ENCODE measurements around the gene PTH2.

DNA sequence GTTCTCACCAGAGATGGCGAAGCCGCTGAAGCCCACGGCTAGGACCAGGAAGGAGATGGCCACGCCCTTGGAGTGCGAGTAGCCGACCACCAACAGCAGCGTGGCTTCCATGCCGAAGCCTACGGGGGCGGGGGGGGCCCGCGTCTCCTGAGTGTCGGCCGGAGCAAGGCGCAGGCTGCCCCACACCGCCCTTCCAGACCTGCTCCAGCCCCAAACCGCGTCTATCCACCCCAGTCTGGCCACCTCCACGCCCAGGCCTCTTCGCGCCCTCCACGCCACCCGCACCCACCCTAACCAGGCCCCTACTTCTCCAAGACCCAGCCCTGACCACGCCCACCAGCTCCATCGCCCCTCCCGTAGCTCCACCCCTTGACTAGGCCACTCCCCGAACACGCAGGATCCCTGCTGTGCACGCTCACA, 8.1 kb upstream of the PTH2 start:
- no peak for TF ChIP-seq EZH2 (optimal IDR thresholded peaks at IDR 0.05; ENCODE audit: low read depth, low read length)
- TF ChIP-seq, protein P1, sequence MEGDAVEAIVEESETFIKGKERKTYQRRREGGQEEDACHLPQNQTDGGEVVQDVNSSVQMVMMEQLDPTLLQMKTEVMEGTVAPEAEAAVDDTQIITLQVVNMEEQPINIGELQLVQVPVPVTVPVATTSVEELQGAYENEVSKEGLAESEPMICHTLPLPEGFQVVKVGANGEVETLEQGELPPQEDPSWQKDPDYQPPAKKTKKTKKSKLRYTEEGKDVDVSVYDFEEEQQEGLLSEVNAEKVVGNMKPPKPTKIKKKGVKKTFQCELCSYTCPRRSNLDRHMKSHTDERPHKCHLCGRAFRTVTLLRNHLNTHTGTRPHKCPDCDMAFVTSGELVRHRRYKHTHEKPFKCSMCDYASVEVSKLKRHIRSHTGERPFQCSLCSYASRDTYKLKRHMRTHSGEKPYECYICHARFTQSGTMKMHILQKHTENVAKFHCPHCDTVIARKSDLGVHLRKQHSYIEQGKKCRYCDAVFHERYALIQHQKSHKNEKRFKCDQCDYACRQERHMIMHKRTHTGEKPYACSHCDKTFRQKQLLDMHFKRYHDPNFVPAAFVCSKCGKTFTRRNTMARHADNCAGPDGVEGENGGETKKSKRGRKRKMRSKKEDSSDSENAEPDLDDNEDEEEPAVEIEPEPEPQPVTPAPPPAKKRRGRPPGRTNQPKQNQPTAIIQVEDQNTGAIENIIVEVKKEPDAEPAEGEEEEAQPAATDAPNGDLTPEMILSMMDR (IDR thresholded peaks at IDR 0.05; ENCODE audit: low read length), result no peak

Data from MM.1S (cell line).